ENCODE measurements around the gene SLC25A5.
"Not testable (repeated sequence)": the region's sequence is repeated elsewhere in the genome, so short reads cannot be mapped to it uniquely, and the experiment has no call there.

SLC25A5 gene

DNA sequence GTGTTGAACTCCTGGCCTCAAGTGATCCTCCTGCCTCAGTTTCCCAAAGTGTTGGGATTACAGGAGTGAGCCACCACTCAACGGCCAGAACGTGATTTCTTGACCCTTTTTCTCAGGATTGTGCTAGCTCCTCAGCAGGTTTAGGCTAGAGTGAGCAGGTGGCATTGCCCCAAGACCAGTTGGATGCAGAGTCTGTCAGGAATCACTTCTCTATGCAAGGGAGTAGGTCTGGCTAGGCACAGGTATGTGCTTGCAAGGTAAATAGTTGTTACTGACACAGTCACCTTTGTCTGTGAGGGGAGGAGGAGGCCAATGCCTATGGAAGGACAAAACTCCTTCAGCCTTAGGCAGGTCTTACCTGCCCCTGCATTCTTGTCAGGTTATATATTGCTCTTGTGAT is 24.2 kb downstream of the SLC25A5 start:
- no peak for DNase-seq (ENCODE audit: low read depth, low spot score)
- H3K4me3 ChIP-seq (ENCODE audit: low read depth, low read length): no peak overlapping the region
- TF ChIP-seq, protein P1, sequence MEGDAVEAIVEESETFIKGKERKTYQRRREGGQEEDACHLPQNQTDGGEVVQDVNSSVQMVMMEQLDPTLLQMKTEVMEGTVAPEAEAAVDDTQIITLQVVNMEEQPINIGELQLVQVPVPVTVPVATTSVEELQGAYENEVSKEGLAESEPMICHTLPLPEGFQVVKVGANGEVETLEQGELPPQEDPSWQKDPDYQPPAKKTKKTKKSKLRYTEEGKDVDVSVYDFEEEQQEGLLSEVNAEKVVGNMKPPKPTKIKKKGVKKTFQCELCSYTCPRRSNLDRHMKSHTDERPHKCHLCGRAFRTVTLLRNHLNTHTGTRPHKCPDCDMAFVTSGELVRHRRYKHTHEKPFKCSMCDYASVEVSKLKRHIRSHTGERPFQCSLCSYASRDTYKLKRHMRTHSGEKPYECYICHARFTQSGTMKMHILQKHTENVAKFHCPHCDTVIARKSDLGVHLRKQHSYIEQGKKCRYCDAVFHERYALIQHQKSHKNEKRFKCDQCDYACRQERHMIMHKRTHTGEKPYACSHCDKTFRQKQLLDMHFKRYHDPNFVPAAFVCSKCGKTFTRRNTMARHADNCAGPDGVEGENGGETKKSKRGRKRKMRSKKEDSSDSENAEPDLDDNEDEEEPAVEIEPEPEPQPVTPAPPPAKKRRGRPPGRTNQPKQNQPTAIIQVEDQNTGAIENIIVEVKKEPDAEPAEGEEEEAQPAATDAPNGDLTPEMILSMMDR (IDR thresholded peaks at IDR 0.05; ENCODE audit: low read depth, low read length): no peak
- in situ Hi-C loops (cut with HindIII; ENCODE audit: low sequenced_read_pairs): no loop called here

DNA sequence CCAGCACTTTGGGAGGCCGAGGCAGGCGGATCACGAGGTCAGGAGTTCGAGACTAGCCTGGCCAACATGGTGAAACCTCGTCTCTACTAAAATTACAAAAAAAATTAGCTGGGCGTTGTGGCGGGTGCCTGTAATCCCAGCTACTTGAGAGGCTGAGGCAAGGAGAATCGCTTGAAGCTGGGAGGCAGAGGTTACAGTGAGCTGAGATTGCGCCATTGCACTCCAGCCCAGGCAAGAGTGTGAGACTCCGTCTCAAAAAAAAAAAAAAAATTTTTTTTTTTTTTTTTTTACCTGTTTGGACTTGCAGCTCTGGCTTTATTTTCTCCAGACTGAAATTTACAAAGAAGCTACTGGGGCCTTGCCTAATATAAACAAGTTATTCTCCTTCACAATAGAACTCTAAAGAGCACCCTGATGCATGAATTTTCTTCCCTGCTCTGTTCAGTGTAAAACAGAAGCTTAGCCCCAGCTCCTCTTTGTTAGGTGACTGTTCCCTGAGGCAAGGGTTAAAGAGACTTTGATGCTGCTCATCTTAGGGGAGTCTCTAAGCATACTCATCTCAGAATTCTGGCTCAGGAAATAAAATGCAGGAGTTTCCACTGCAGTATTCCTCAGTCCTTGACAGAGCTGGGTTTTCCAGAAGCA is 25.7 kb downstream of the SLC25A5 start:
- H3K4me3 ChIP-seq (ENCODE audit: low read depth, low read length); in situ Hi-C loops (cut with HindIII; ENCODE audit: low sequenced_read_pairs); DNase-seq (ENCODE audit: low read depth, low spot score): not testable (repeated sequence)

DNA sequence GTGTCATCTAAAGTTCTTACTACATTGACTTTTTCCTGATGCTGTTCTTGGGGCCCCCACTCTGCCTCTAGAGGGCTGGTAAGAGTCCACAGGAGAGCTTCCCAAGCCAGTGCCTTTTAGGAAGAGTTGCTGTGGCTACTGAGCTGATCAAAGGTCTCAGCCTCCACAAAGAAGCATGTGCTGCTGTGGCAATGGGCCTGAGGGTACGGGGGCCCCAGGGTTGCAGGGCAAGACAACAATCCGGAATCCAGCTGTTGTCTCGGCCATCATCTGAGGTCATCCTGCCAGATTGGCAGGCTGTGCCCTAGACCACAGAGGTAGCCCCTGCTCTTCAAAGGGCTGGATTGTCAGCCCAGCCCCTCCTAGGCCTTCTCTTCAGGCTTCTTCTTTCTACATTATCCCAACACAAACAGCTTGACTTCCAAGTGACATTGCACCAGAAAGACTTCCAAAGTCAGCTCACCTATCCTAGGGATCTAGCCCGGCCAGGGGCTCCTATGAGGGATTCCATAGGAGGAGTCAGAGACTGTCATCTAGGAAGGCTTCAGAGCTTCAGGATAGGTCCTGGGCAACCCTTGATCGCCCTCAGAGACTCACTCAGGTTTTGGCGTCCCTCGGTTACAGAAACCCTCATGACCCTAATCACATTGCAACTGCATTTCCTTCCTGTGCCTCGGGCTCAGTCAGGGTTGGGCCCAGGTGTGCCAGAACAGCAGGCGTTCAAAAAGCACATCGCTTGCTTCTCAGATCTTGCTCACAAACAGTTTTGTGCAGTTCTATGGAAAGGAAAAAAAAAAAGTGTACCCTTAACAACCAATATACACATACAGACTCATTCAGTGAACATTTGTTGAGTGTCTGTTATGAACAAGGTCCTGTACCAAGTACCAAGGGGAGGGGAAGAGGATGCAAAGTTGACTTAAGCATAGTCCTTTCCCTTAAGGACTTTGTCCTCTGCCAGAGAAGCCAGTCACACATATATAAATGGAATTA is 27.8 kb downstream of the SLC25A5 start:
- no peak overlapping the region for H3K4me3 ChIP-seq (ENCODE audit: low read depth, low read length)
- TF ChIP-seq, protein P1 (IDR thresholded peaks at IDR 0.05; ENCODE audit: low read depth, low read length): no peak
- no peak for DNase-seq (ENCODE audit: low read depth, low spot score)
- in situ Hi-C loops (cut with HindIII; ENCODE audit: low sequenced_read_pairs): no loop called here

DNA sequence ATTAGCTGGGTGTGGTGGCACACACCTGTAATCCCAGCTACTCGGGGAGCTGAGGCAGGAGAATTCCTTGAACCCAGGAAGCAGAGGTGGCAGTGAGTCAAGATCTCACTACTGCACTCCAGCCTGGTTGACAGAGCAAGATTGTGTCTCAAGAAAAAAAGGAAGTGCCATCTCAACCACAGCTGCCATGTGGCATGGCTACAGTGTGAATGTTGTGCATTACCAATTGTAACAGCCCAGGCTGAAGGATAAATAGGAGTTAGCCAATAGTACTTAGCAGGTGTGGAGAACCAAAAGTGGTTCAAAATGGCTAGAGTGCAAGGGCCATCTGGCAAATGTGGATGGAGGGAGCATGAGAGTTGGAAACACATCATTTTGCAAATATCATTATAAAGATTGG is 28.9 kb downstream of the SLC25A5 start:
- TF ChIP-seq, protein P1 (IDR thresholded peaks at IDR 0.05; ENCODE audit: low read depth, low read length): no peak
- in situ Hi-C loops (cut with HindIII; ENCODE audit: low sequenced_read_pairs): no loop called here
- no peak for DNase-seq (ENCODE audit: low read depth, low spot score)
- no peak overlapping the region for H3K4me3 ChIP-seq (ENCODE audit: low read depth, low read length)

DNA sequence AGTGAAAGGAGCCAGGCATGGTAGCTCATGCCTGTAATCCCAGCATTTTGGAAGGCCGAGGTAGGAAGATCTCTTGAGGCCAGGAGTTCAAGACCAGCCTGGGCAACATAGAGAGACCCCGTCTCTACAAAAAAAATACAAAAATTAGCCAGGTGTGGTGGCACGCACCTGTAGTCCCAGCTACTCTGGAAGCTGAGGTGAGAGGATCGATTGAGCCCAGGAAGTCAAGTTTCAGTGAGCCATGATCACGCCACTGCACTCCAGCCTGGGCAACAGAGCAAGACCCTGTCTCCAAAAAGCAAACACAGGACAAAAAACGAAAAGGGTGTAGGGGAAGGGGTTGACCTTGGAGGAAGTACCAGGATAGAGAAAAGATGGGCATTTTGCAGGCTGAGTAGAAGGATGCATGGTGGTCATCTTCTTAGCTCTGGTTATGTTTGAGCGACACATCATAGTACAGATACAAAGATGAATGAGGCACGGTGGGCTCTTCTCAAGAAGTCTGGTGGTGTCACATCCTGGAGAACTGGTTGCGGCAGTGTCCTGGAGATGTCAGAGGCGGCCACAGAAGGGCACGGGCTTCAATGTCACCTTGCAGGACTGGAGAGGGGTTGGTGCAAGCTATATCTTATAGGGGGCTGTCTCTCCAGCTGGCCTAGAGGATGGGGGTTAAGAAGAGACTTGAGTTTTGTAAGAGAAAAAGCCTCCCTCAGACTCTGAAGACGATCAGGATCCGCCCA is 32.0 kb downstream of the SLC25A5 start:
- in situ Hi-C loops (cut with HindIII; ENCODE audit: low sequenced_read_pairs): no loop called here
- no peak for DNase-seq (ENCODE audit: low read depth, low spot score)
- TF ChIP-seq, protein P1 (IDR thresholded peaks at IDR 0.05; ENCODE audit: low read depth, low read length): no peak
- H3K4me3 ChIP-seq (ENCODE audit: low read depth, low read length): no peak overlapping the region

DNA sequence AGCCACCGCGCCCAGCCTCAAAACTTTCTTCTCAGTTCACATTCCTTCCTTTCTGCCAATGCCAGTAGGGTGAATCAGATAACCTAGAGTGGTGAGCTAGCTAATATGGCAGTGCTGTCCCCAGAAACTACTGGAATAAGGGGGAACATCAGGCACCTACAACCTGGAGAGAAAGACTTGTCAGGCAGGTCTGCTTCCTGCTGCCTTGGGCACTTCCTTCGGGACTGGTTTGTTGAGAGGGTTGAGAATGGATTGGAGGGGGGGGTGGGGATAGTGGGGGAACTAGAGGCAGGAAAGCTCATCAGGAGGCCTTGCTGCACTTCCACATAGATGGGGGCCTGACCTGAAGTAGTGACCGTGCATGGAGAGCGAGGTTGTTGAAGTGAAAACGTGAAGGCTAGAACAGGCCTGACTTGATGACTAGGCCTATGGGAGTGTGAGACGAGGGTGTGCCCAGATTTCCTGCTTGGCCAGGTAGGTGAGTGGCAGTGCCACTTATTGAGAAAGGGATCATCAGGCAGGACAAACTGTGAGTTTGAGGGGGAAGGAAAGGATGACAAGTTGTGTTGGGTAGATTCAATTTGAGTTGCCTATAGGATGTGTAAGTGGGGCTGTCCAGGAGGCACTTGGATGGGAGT is 33.4 kb downstream of the SLC25A5 start:
- DNase-seq (ENCODE audit: low read depth, low spot score): no peak
- no peak overlapping the region for H3K4me3 ChIP-seq (ENCODE audit: low read depth, low read length)
- in situ Hi-C loops (cut with HindIII; ENCODE audit: low sequenced_read_pairs): no loop called here
- TF ChIP-seq, protein P1 (IDR thresholded peaks at IDR 0.05; ENCODE audit: low read depth, low read length): no peak
